Skeletal muscle satellite cell (primary cell): ENCODE data around the gene CFAP45.
A peak's percentile ranks its signal among the peaks of the same experiment; 100 is the strongest.

Experiments used
- H3K27me3 ChIP-seq: 2 replicates; pipeline ENCODE4 v1.7.0; 2013; ENCODE audit warnings: low read length; ENCODE audit not compliant: control insufficient read depth, insufficient read depth
- H3K36me3 ChIP-seq: 2 replicates; pipeline ENCODE4 v1.7.0; 2013; ENCODE audit warnings: mild to moderate bottlenecking, control low read depth, low read length; ENCODE audit not compliant: insufficient read depth
- H3K4me1 ChIP-seq: 2 replicates; pipeline ENCODE4 v1.7.0; 2013; ENCODE audit warnings: low read length; ENCODE audit not compliant: control insufficient read depth, insufficient read depth
- H3K4me2 ChIP-seq: 2 replicates; pipeline ENCODE4 v1.7.0; 2013; ENCODE audit warnings: mild to moderate bottlenecking, low read length
- H3K4me3 ChIP-seq: 2 replicates; pipeline ENCODE4 v1.7.0; 2013; ENCODE audit warnings: low read length
- H3K9ac ChIP-seq: 2 replicates; pipeline ENCODE4 v1.7.0; 2013; ENCODE audit warnings: mild to moderate bottlenecking, low read depth, low read length, moderate library complexity
- H3K9me3 ChIP-seq: replicated peaks from 2 replicates; pipeline ENCODE4 v1.7.0; 2013; ENCODE audit warnings: mild to moderate bottlenecking, control low read depth, low read length

CFAP45 gene

DNA sequence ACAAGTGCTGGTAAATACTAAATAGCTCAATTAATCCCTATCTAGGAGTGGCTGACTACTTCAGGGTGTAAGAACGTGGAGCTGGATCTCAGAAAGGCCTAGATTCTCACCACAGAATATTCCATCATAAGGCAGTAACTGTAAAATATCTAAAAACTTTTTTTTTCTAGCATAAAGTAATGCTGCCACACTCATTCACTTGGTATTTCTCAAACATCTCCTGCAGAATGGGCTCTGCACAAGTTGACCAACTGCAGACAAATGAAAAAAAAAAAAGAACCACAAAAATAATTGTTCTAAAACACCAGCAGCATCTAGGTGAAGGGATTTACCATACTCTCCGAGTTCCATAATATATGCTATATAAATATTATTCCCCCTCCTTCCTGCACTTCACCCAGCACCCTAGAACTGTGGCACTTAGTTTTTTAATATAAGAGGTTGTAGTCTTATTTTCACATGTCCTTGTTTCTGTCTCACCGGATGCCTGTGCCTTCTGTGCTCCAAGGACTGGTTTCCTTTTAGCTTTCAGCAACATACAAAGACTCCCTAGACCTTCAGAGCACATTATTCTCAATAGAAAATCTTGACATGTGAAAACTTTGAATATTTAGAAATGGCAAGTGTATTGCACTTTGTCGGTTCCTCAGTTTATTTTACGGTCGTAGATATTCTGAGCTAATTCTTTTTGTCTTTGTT is 46.4 kb downstream of the CFAP45 start:
- Histone ChIP-seq H3K27me3 (no peaks in the 10 kb centered on the region), H3K4me3 (peak overlapping the region; percentile 82), H3K4me1 (peaks cover 43% of the 10 kb centered on the region), H3K9ac (peak overlapping the region; percentile 90), H3K4me2 (peak overlapping the region; percentile 91), H3K36me3 (no peaks in the 10 kb centered on the region), H3K9me3 (no peaks in the 10 kb centered on the region)

DNA sequence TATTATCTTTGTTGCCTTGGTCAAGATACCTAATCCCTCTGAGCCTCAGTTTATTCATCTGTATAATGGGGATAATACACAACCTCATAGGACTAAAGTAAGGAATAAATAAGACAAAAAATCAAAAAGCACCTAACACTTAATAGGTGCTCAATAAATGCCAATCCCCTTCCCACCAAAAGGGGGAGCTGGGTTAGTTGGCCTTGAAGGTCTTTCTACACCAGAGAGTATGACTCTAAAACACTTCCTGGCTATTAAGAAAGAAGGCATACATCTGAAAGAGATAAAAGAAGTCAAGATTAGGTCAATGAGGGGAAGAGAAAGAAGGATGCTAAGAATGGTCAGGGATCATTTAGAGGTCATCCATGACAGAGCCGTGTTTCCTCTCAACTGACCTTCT is 48.6 kb downstream of the CFAP45 start:
- Histone ChIP-seq H3K4me3 (no peak overlapping the region), H3K27me3 (no peaks in the 10 kb centered on the region), H3K9ac (no peak overlapping the region), H3K9me3 (no peaks in the 10 kb centered on the region), H3K4me2 (no peak overlapping the region), H3K36me3 (no peaks in the 10 kb centered on the region), H3K4me1 (peaks cover 42% of the 10 kb centered on the region)

DNA sequence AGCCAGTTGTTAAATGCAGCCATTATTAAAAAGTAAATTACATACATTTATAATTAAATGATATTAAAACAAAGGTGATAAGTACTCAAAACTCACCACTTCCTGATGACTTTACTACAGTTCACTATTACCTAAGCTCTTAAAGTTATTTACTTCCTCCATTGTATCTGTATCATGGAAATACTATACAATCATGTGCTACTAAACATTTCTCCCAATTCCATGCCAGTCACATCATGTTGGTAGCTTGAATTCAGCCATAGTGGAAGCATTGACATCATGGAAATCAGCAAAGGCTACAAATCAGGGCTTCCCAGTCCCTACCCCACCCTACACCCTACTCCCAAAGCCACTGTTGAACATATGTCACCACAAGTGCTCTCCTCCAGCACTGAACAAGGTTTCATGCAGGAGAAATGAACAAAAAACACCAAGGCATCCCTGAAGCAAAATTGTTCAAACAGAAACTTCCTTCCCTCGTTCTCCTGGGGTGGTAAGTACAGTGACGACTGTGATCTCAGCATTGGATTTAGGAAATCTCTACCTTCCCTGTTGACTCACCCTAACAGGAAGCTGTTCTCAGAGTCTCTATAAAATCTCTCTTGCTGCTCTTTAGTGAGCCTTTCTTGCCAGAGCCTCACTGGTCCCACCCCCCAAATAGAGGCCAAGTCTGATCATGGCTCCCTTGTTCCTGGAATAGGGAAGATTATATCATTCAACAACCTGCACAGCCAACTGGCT is 50.2 kb downstream of the CFAP45 start:
- Histone ChIP-seq H3K27me3 (no peaks in the 10 kb centered on the region), H3K4me3 (peak overlapping the region; percentile 40), H3K9me3 (no peaks in the 10 kb centered on the region), H3K4me1 (peaks cover 32% of the 10 kb centered on the region), H3K36me3 (no peaks in the 10 kb centered on the region), H3K4me2 (peak overlapping the region; percentile 52), H3K9ac (peak overlapping the region; percentile 17)

DNA sequence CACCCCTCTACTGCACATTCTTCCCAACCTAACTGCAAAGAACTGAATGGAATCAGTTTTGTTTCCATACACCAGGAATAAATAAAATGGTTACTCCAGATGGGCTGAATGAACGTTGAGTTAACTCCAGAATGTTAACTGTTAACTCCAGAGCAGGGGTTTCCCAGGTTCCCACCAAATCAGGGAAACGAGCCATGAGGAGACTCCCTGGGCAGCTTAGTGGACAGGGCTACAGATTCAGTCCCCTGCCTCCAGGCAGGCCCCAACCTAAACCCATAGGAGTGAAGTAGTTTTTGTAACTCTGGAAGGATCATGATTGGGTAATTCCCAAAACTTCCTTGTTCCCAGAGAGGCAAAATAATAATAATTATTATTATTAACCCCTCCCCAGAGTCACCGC is 51.6 kb downstream of the CFAP45 start:
- Histone ChIP-seq H3K27me3 (no peaks in the 10 kb centered on the region), H3K9me3 (no peaks in the 10 kb centered on the region), H3K4me2 (no peak overlapping the region), H3K4me1 (peaks cover 21% of the 10 kb centered on the region), H3K9ac (no peak overlapping the region), H3K4me3 (no peak overlapping the region), H3K36me3 (no peaks in the 10 kb centered on the region)

DNA sequence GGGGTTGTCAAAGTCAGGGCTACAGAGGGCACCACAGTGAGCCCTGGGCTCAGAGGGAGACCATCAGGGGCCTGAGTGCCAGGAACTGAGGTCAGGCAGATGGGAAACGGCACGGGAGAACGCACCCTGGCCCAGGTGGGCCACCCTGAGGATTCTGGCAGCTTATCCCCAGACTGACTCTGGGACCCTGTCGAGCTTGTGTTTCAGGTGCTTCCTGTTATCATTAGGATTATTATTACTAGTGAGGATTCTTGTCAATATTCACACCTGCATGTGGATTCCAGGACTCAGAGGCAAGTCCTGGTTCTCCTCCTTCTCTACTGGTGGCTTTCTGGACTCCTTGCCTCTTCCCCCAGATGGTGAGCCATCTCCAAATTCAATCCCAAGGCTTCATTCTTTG is 52.7 kb downstream of the CFAP45 start:
- H3K9ac ChIP-seq = no peak overlapping the region
- H3K4me2 ChIP-seq = no peak overlapping the region
- no peaks in the 10 kb centered on the region for H3K9me3 ChIP-seq
- H3K36me3 ChIP-seq = no peaks in the 10 kb centered on the region
- H3K4me1 ChIP-seq = peaks cover 16% of the 10 kb centered on the region
- H3K27me3 ChIP-seq = no peaks in the 10 kb centered on the region
- no peak overlapping the region for H3K4me3 ChIP-seq

DNA sequence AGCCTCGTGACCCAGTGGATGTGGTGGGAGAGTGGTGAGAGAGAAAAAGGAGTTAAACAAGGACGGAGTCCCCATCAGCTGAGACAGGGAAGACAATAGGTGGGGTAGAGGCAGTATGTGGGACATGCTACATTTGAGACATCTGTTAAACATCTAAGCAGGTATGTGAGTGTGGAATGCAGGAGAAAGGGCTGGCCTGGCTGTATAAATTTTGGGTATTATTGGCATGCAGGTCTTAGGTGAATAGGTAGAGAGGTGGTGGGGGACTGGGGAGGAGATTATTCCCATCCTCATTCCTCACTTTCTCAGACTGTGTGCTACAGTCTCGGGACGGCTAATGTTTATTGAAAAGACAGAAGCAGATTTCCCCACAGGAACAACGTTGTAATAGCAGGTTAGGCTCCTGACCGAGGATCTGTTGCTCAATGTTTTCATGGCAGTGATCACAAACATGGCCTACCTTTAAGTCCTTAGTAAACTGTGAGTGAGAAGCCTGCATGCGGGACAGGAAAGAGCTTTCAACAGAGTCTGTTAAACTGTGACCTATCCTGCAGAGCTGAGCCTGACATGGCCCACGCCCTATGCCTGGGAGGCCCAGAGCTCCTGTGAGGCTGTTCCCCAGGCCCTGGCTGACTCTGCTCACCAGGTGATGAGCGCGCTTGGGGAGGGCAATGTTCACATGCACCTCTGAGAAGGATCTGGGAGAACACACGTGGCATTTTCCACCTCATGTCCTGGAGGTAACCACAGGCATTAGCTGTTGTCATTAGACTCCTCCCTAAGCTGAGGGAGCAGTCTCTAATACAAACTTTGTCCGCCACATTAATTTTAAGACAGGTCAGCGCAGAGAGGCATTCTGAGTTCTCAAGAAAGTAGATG is 54.0 kb downstream of the CFAP45 start:
- H3K36me3 ChIP-seq = no peaks in the 10 kb centered on the region
- no peaks in the 10 kb centered on the region for H3K9me3 ChIP-seq
- no peaks in the 10 kb centered on the region for H3K27me3 ChIP-seq
- peaks cover 16% of the 10 kb centered on the region for H3K4me1 ChIP-seq
- no peak overlapping the region for H3K4me3 ChIP-seq
- no peak overlapping the region for H3K9ac ChIP-seq
- no peak overlapping the region for H3K4me2 ChIP-seq

DNA sequence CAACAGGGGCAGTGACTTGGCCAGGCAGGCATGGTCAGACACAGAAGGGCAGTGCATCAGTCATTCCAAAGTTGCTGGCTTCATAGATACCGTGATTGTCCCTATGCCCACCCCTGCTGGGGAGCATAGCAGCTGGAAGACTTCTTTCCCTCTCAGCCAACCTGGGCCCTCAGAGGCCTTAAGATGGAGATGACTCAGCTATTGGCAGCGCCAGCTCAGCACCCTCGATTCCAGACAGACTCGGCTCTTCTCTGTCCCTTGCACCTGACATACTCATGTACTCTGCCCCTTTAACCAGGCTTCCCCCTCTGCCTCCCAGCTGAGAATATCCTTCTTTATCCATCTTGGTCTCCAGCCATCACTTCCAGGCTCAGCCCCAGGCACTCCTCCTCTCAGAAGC is 56.5 kb downstream of the CFAP45 start:
- no peaks in the 10 kb centered on the region for H3K4me1 ChIP-seq
- no peak overlapping the region for H3K4me2 ChIP-seq
- H3K9ac ChIP-seq = no peak overlapping the region
- no peaks in the 10 kb centered on the region for H3K36me3 ChIP-seq
- H3K9me3 ChIP-seq = no peaks in the 10 kb centered on the region
- no peaks in the 10 kb centered on the region for H3K27me3 ChIP-seq
- H3K4me3 ChIP-seq = no peak overlapping the region

DNA sequence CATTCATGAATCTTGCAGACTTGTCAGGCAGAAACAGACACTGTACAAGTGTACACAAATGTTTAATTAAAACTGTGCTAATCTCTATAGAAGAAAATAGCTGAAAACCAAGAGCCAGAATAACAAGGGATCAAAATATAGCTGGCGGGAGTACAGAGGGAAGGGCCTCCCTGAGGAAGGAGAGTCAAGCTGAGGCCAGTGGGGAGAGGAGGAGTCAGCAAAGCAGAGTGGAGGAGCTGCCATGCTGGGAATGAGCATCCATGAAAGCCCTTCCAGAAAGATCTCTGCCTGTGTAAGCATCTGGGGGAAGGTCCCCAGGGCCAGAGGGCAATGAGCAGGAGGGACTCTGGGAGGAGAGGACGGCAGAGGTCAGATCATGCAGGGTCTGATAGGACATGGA is 58.2 kb downstream of the CFAP45 start:
- Histone ChIP-seq H3K4me1 (no peaks in the 10 kb centered on the region), H3K9ac (no peak overlapping the region)

DNA sequence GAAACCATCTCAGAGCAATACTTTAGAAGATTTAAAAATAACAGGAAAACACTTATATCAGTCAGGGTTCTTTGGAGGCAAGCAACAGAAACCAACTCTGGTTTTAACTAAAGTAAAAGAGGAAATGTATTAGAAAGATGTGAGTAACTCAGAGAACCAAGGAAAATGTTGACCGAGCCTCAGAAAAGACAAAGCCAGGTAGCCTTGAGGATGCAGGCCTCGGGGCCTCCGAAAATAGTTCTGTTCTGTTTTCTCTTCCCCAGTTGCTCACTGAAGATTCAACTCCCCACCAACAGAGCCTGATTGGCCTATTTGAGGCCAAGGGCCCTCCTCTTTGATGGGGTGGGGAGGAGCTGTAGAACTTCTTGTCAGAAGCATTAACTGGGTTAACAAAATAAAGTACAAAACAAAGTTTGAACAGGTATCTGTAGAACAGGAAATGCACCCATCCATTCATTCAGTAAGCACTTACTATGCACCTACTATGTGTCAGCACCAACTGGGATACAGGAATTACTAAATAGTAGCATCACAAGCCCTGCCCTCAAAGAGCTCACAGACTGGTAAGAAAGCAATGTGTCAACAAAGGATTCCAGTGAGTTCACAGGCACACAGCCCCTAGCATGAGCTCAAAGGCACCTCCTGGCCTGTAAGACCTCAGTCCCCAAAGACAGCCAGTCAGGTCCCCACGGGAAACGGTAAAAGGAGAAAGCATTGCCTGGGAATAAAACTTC is 60.7 kb downstream of the CFAP45 start:
- no peaks in the 10 kb centered on the region for H3K27me3 ChIP-seq
- H3K4me2 ChIP-seq = no peak overlapping the region
- H3K4me1 ChIP-seq = no peaks in the 10 kb centered on the region
- H3K4me3 ChIP-seq = no peak overlapping the region
- H3K9ac ChIP-seq = no peak overlapping the region
- no peaks in the 10 kb centered on the region for H3K9me3 ChIP-seq
- H3K36me3 ChIP-seq = no peaks in the 10 kb centered on the region

More for the DNA sequence above, 58.2 kb downstream of the CFAP45 start:
- no peak overlapping the region for H3K4me2 ChIP-seq
- H3K4me3 ChIP-seq = no peak overlapping the region
- H3K9me3 ChIP-seq = no peaks in the 10 kb centered on the region
- H3K36me3 ChIP-seq = no peaks in the 10 kb centered on the region
- no peaks in the 10 kb centered on the region for H3K27me3 ChIP-seq

DNA sequence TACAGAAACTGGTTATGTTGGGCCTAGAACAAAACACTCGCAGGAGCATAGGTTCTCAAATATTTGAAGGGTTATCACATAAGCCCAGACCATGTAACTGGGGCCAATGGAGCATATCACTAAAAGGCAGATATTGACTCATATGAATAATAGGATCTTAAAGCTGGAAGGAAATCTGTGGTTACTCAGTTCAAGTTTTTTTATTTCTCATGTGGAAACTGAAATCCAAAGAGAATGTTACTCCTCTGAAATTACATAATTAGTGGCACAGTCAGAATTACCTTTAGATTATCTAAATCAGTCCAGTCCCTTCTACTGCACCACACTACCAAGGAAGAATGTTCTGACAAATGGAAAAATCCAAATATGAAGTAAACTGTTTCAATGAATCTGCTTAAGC is 61.2 kb downstream of the CFAP45 start:
- Histone ChIP-seq H3K9me3 (no peaks in the 10 kb centered on the region), H3K9ac (no peak overlapping the region), H3K4me1 (no peaks in the 10 kb centered on the region), H3K27me3 (no peaks in the 10 kb centered on the region), H3K4me2 (no peak overlapping the region), H3K4me3 (no peak overlapping the region), H3K36me3 (no peaks in the 10 kb centered on the region)
